Stimulated activated CD4-positive, alpha-beta T cell treated with anti-CD3 and anti-CD28 coated beads, Interleukin-2, amount 100 ng/mL, for 48 hours (primary cell): ENCODE data around the gene SLC17A6.

Source experiments
- DNase-seq, 2 donors: peaks; one replicate each; pipeline ENCODE4 v3.0.0-alpha.2; 2020

SLC17A6 gene

DNA sequence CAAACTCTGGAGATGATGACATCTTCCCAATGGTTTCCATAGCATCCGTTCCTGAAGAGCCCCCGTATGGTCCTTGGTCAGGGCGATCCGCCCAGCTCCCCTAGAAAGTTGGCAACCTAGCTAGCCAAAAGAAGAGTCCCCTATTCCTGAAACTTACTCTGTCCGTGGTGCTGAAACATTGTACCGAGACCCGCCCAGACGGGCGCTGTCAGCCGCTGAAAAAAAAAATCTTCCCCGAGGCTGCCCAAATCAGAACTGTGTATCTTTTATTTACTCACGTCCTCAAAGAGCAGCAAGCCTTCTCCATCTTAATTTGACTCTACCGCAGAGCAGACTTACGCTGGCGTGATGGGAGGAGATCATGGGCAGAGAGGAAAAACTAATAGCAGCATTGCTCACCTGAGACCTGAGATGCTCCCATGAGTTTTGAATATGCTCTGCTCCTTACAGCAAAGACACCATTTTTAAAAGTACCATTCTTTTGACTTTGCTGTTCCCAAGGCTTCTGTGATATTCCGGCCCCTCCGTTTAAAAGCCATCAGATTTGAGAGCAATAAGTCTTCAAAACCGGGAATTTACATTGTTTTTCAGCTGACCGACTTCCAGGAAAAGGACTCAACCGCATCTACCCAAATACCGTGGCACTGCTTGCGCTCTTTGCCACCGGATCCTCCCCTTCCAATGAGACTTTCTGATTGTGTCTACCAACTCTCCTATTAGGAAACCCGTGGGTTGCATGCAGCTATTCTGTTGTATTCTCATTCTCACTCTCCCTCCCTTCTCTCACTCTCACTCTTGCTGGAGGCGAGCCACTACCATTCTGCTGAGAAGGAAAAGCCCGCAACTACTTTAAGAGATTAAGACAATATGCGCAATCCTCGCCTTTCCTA, at the start of gene SLC17A6:
Gene SLC17A6 (plus strand): TSS at position 786 of the 890 bp plus-strand sequence. CDS start 153 bp downstream, outside the sequence.
- DNase-seq: no peak

DNA sequence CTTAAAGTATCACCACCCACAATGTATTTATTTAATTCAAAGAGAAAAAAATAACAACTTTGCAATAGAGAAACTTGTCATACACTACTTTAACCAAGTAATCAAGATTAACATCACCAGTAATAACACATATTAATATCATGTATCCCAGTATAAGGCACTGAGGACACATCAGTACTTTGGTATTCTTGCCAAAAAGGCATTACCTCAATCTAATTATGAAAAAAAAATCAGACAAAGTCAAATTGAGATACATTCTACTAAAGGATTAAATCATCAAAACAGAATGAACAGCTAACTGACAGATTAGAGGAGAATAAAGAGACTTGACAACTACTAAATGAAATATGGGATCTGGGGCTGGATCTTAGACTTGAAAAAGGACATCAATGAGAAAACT, 35.8 kb upstream of the SLC17A6 start:
- no peak for DNase-seq

GRCh38 chr11:22304337-22304961, 33.7 kb upstream of the SLC17A6 start:
- no peak for DNase-seq

DNA sequence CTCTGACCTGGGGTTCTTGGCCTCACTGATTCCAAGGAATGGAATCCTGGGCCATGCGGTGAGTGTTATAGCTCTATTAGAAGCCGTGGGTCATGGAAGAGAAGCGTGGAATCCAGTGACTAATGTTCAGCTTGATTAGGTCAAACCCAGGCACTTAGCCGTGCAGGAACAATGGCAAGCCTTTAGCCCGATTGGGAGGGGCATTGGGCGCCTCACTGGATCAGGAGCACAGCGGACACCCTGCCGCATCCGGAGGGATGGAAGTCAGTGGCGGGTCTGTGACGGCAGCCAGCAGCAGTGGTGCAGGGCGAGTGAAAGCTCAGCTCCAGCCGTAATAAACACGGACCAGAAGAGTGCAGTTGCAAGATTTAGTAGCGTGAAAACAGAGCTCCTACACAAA, 20.5 kb upstream of the SLC17A6 start:
- DNase-seq: no peak

GRCh38 chr11:22331771-22332170, 6.4 kb upstream of the SLC17A6 start:
- no peak for DNase-seq

- DNase-seq: no peak
Observed at GRCh38 chr11:22336587-22336986, 1.6 kb upstream of the SLC17A6 start.

DNA sequence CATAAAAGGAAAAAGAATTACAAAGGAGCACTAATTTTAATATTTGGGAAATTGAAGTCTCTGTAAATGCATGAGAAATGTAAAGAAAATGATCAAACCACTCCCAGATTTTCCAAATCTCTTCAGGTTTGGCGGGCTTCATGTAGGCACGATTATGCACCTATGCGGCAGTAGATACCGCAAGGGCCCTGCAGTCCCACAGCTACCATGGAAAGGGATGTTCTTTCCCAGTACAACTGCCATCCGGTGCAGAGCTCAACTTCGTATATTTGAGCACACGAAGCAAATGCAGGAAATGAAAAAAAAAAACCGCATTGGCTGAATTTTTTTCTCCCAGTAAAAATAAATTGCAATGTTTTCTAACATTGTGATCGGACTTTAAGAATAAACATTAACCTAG, 1.4 kb downstream of the SLC17A6 start:
- no peak for DNase-seq

GRCh38 chr11:22340235-22340634, 2.1 kb downstream of the SLC17A6 start:
- DNase-seq: no peak

DNA sequence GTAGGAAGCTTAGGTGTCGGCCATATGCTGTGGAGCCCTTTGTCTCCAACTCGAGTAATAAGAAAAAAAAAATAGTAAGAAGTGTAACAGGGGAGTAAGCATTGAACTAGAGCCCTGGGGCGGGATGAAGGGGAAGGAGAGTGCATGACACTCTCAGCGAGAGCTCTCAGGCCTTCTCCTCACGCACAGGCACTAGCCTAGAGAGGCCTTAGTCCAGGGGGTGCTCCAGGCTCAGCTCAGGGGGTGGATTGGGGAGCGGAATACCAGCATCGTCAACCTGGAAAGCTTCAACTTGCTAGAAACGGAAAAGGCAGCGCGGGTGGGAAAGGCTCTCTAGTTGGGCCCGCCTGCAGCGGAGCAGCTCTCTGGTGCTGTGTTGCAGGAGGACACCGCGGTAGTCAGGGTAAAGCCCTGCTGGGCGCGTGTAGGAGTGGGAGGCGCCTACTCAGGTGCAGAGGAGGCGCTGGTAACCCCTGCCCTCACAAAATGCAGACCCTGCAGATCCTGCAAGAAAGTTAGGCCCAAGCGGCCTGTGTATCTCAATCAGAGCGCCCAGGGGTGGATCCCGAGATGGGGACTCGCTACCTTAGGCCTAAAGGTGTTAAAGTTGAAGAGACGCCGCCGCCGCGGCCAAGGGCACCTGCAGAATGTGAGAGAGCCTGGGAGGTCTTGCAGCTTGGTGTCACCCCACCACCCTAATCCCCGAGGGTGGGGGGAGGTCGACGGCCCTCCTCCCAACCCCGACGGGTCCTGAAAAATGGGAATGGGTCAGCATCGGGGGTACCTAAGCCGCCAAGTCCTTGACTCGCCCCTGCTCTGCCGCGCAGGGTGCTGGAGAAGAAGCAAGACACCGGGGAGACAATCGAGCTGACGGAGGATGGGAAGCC, 2.8 kb downstream of the SLC17A6 start:
- DNase-seq: no peak

- no peak for DNase-seq
Observed at GRCh38 chr11:22341588-22341931, 3.4 kb downstream of the SLC17A6 start.

GRCh38 chr11:22342211-22343031, 4.2 kb downstream of the SLC17A6 start:
- DNase-seq: no peak

GRCh38 chr11:22343032-22343324, 4.8 kb downstream of the SLC17A6 start:
- DNase-seq: no peak

GRCh38 chr11:22343371-22344032, 5.3 kb downstream of the SLC17A6 start:
- DNase-seq: no peak

GRCh38 chr11:22344081-22344480, 5.9 kb downstream of the SLC17A6 start:
- DNase-seq: no peak

DNA sequence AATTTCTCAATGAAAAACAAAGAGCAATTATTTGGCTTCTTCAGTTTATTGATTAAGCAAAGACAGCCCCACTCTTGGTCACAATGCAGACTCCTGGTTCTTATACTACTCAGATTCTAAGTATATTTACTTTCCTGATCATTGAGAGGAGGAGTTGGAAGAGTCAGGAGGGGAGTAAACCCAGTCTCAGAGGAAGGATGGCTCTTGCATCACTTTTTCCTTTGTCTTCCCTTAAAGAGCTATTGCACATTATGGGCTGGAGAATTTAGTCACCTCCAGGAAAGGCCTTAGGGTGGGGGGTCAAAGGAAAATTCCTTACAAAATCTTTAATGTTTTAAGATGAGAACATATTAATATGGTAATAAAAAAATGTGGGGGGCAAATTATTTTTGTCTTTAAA, 8.1 kb downstream of the SLC17A6 start:
- DNase-seq: no peak

DNA sequence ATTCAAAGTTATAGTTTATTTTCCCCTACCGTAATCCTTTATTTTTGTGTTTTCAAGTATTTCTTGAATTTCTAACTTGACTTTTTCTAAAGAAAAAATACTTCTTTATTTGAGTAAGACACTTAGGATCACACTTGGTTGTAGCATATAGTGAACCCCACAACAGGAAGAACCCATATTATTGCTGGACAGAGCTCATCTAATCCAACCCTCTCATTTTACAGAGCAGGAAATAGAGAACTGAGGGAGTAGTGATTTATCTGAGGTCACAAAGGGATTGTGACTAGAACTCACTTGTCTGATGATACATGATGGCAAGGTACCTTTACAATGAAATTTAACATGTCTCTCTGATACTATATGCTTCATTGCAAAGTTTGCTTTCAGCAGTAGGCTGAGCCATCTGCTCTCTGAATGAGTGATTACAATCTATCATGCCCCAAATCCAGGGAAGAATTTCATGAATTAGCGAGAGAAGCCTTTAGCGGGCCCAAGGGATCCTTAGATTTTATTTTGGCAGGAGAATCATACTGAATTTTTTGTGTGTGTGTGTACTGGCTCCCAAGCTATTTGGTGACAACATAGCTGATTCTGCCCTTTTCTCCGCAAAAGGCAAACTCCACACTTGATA, 9.8 kb downstream of the SLC17A6 start:
- DNase-seq: no peak

DNA sequence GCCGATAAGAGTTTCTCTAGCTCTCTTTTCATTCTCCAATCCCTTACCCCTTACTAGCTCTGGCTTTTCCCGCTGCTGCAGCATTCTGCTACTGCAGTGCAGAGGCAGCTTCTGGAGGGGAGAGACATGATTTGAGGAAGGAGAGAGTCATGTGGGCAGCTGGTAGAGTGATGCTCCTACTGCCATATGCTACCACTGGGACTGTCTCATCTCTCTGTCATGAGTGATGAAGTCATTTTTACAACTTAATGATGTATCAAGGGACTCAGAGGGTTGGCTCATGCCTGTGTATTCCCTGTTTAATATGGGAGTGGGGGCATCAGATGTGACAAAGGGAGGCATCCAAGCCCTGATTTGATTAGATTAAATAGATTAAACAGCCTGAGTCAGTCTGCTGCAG, 11.3 kb downstream of the SLC17A6 start:
- no peak for DNase-seq

DNA sequence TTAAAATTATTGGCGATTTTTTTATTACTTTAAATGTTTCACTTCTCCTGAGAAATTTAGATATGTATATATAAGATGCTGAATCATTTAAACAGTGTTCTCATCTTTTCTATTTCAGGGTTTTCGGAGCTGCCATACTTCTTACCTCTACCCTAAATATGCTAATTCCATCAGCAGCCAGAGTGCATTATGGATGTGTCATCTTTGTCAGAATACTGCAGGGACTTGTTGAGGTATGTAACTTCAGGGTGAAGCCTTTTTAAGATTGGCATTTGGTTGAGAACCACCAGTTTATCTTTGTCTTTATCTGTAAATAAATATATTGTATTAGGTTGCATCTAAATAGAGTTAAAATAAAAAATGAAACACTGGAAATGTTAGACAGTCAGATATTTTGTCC, 21.1 kb downstream of the SLC17A6 start:
- no peak for DNase-seq

DNA sequence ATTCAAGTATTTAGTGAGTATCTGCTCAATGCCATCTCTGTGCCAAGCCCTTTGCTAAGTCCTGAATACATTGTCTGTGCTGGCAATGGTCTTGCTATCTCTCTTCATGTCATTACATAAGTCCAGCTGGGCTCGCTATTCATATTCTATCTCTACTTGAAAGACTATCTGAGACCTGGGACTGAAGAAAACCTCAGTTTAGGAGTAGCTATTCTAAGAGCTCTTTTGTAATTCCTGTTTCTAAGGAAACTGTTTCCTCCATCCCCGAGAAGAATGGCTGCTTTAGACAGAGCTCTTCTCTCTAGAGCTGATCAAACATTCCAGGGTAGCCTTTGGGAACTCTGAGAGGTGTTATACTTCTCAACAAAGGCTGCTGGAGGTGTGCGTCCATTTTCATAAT, 33.0 kb downstream of the SLC17A6 start:
- DNase-seq: no peak

GRCh38 chr11:22387126-22387525, 48.9 kb downstream of the SLC17A6 start:
- DNase-seq: no peak

GRCh38 chr11:22389526-22390282, 51.5 kb downstream of the SLC17A6 start:
- DNase-seq: no peak
